SK-N-SH treated with all-trans-retinoic acid at 6 μM for 48 hours (cell line): Measurements from ENCODE around the gene NACA2.

Source experiments
- BACH2 ChIP-seq: fragments of 250-450 bp; sonication (Bioruptor Pico); IDR thresholded peaks from 2 replicates; pipeline ENCODE4 v1.9.0; 2021; ENCODE audit warnings: mild to moderate bottlenecking, borderline replicate concordance
- CREB5 ChIP-seq: fragments of 250-450 bp; sonication (Bioruptor Pico); IDR thresholded peaks from 2 replicates; pipeline ENCODE4 v1.5.1; 2020; ENCODE audit warnings: low read depth, mild to moderate bottlenecking, moderate library complexity
- CSDC2 ChIP-seq: fragments of 250-450 bp; sonication (Bioruptor Pico); IDR thresholded peaks from 2 replicates; pipeline ENCODE4 v1.5.0; 2020; ENCODE audit warnings: mild to moderate bottlenecking, moderate library complexity
- CSRNP3 ChIP-seq: fragments of 250-450 bp; sonication (Bioruptor Pico); IDR thresholded peaks from 2 replicates; pipeline ENCODE4 v1.5.1; 2021; ENCODE audit warnings: mild to moderate bottlenecking, moderate library complexity
- ESRRG ChIP-seq: fragments of 250-450 bp; sonication (Bioruptor Pico); IDR thresholded peaks from 2 replicates; pipeline ENCODE4 v1.6.1; 2021; ENCODE audit warnings: mild to moderate bottlenecking
- GLIS3 ChIP-seq: fragments of 250-450 bp; sonication (Bioruptor Pico); IDR thresholded peaks from 2 replicates; pipeline ENCODE4 v1.5.0; 2020; ENCODE audit warnings: mild to moderate bottlenecking, moderate library complexity
- ISL1 ChIP-seq: fragments of 250-450 bp; sonication (Bioruptor Pico); IDR thresholded peaks from 2 replicates; pipeline ENCODE4 v2.1.2; 2022; ENCODE audit warnings: mild to moderate bottlenecking, moderate library complexity
- PATZ1 ChIP-seq: fragments of 250-450 bp; sonication (Bioruptor Pico); IDR thresholded peaks from 2 replicates; pipeline ENCODE4 v1.8.0; 2020; ENCODE audit warnings: mild to moderate bottlenecking, moderate library complexity, borderline replicate concordance
- POU6F1 ChIP-seq: fragments of 250-450 bp; sonication (Bioruptor Pico); IDR thresholded peaks from 2 replicates; pipeline ENCODE4 v1.8.0; 2021; ENCODE audit warnings: low read depth, mild to moderate bottlenecking, moderate library complexity, borderline replicate concordance
- RARB ChIP-seq: fragments of 250-450 bp; sonication (Bioruptor Pico); IDR thresholded peaks from 2 replicates; pipeline ENCODE4 v1.8.0; 2021; ENCODE audit warnings: mild to moderate bottlenecking, moderate library complexity
- TCF4 ChIP-seq: fragments of 250-450 bp; sonication (Bioruptor Pico); IDR thresholded peaks from 2 replicates; pipeline ENCODE4 v1.8.0; 2021; ENCODE audit warnings: mild to moderate bottlenecking, moderate library complexity, borderline replicate concordance
- ZC3H10 ChIP-seq: fragments of 250-450 bp; sonication (Bioruptor Pico); IDR thresholded peaks from 2 replicates; pipeline ENCODE4 v1.5.1; 2021; ENCODE audit warnings: mild to moderate bottlenecking, moderate library complexity
- ZFP30 ChIP-seq: fragments of 450-650 bp; formaldehyde crosslinking; IDR thresholded peaks from 2 replicates; pipeline ENCODE4 v1.5.0; 2022; ENCODE audit warnings: mild to moderate bottlenecking, moderate library complexity
- ZNF565 ChIP-seq: fragments of 450-650 bp; formaldehyde crosslinking; conservative IDR thresholded peaks from 2 replicates; pipeline ENCODE4 v1.5.0; 2020; ENCODE audit warnings: low read depth, mild to moderate bottlenecking, moderate library complexity

- TF ChIP-seq PATZ1: no peak
- TF ChIP-seq ISL1 (CRISPR knock-in tag): no peak
- TF ChIP-seq TCF4 (CRISPR knock-in tag): no peak
- TF ChIP-seq CREB5 (CRISPR knock-in tag): no peak
- no peak for TF ChIP-seq ZFP30 (CRISPR knock-in tag)
- no peak for TF ChIP-seq ZC3H10 (CRISPR knock-in tag)
- no peak for TF ChIP-seq ESRRG (CRISPR knock-in tag)
- TF ChIP-seq POU6F1 (CRISPR knock-in tag): no peak
- no peak for TF ChIP-seq GLIS3 (CRISPR knock-in tag)
- no peak for TF ChIP-seq RARB (CRISPR knock-in tag)
- no peak for TF ChIP-seq CSRNP3 (CRISPR knock-in tag)
- no peak for TF ChIP-seq CSDC2
- TF ChIP-seq ZNF565 (CRISPR knock-in tag): no peak
- no peak for TF ChIP-seq BACH2 (CRISPR knock-in tag)
Observed at GRCh38 chr17:61621317-61621716, 30.3 kb upstream of the NACA2 start.
